ENCODE measurements around the gene PDXDC1.
A peak's percentile ranks its signal among the peaks of the same experiment; 100 is the strongest.
"Not testable (repeated sequence)": the region's sequence is repeated elsewhere in the genome, so short reads cannot be mapped to it uniquely, and the experiment has no call there.

The PDXDC1 gene

DNA sequence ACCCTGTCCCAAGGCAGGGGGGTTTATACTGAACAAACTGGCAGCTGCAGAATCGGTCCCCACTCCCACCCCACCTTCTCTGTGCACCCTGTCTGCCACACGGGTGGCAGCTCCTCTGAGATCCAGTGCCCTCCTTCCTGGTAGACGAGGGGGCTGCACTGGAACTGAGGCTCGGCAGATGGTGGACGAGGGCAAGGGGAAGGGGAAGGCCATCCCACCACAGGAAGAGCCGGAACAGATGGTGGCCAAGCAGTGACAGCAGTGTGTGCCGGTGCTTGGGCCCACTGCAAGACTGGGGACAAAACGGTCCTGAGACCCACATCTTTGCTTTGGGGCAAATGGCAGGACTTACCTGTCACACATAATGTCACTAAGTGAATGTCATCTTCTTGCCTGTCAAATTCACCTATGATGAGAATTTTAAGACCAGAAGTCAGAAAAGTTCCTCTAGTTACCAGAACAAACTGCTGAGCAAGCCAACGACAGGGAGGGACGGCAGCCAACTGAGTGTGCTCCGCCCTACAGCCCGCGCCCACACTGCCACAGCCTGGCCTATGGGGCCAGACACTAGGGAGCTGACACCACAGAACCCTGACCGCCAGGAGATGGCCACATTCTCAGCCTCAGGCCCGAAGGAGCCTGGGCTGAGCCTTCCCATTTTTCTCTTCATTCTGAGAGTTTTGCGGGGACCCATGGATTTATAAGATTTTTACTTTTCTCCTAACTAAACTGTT is 66.6 kb downstream of the PDXDC1 start:
- no peak for DNase-seq

DNA sequence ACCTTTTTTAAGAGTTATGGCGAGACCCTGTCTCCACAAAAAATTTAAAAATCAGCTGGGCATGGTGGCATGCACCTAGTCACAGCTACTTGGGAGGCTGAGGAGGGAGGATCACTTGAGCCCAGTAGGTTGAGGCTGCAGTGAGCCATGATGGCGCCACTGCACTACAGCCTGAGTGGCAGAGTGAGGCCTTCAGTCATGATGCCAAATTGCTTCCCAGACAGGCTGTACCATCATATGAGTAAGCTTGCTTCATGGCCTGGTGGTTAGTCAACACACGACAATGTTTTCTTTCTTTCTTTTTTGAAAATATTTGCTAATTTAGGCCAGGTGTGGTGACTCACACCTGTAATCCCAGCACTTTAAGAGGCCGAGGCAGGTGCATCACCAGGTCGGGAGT is 68.5 kb downstream of the PDXDC1 start:
- DNase-seq: no peak

DNA sequence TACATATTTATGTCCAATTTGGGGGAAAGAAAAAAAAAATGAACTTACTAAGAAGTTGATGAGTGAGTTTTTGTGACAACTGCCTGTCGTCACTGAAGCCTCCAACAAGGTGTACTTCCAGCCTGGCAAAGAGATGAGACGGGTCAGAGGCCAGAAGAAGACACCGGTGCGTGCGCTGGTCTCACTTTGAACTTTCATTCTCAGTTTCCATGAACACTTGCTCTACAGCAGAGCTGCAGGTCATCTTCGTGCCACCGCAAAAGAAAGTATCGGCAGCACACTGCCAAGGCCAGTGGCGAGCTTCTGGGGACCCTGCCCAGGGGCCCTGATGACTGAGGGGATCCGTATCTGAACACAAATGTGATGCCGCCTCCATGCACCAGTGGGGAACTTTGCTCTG is 69.5 kb downstream of the PDXDC1 start:
- DNase-seq: no peak

DNA sequence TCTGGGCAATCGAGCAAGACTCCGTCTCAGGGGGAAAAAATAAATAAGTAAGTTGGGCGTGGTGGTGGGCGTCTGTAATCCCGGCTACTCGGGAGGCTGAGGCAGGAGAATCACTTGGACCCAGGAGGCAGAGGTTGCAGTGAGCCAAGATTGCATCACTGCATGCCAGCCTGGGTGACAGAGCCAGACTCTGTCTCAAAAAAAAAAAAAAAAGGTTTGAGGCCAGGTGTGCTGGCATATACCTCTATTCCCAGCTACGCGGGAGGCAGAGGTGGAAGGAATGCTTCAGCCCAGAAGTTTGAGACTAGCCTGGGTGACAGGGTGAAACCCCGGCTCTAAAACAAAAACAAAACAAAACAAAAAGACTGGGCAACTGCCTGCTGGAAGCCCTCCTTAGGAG is 70.4 kb downstream of the PDXDC1 start:
- not testable (repeated sequence) for DNase-seq

DNA sequence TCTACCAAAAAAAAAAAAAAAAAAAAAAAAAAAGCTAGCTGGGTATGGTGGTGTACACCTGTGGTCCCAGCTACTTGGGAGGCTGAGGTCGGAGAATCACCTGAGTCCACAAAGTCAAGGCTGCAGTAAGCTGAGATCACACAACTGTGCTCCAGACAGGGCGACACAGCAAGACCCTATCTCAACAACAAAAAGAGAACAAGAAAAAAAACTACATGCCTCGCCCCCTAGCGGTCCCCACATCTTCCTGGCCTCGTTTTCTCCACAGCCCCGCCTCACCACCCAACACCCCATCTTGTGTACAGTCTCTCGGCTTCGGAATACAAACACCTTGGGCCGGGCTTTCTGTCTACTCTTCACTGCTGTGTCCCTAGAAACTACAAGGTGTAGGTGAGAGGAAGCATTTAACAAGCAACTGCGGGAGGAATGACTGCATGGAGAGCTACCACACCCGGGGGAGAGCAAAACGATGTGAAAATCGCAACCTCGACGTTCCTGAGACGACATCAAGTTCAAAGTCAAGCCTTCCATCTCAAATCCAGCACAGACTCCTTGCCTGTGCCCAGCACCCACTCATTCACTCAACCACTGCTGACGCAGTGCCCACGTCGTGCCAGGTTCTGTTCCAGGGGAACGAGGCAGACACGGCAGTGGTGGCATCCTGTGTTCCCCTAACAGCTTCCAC is 72.0 kb downstream of the PDXDC1 start:
- no peak for DNase-seq

DNA sequence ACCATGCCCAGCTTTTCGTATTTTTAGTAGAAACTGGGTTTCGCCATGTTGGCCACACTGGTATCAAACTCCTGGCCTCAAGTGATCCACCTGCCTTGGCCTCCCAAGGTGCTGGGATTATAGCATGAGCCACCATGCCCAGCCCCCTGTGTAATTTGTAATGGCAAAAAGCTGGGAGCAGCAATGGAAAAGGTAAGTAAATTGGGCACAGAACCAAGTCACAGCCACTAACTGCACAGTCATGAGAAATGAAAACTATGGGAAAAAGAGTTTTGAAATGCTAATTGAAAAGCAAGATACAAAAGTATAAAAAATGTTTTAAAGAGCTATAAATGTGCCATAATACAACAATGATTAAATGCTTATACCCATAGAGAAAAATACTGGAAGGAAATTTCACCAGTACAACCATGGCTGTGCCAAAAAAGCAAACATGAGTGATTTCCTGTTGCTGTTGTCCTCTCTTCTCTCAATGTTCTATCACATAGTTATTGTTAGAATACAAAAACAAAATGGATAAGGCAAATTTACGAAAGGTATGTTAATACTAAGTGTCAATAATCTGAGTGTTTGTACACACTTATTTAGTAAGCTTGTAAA is 74.9 kb downstream of the PDXDC1 start:
- no peak for DNase-seq

DNA sequence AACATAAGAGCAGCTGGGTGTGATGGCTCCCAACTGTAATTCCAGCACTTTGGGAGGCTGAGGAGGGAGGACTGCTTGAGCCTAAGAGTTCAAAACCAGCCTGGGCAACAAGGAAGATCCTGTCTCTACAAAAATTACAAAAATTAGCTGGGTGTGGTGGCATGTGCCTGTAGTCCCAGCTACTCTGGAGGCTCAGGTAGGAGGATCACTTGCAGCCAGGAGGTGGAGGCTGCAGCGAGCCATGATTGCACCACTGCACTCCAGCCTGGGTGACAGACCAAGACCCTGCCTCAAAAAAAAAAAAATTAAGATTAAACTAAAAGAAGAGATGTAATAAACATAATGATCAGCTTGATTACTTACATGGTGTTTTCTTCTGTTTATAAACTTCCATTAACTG is 75.6 kb downstream of the PDXDC1 start:
- not testable (repeated sequence) for DNase-seq

DNA sequence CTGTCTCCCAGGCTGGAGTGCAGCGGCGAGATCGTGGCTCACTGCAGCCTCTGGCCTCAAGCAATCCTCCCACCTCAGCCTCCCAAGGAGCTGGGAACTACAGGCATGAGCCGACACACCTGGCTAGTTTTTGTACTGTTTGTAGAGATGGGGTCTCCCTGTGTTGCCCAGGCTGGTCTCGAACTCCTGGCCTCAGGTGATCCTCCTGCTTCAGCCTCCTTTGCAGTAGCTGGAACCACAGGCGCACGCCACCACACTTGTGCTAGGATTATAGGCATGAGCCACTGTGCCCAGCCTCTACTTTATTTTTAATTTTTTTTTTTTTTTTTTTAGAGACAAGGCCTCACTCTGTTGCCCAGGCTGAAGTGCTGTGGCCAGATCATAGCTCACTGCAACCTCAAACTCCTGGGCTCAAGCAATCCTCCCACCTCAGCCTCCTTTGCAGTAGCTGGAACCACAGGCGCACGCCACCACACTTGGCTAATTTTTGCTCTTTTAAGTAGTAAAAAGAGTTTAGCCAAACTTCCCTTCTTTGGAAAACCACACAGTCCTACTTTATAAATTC is 76.6 kb downstream of the PDXDC1 start:
- no peak for DNase-seq

DNA sequence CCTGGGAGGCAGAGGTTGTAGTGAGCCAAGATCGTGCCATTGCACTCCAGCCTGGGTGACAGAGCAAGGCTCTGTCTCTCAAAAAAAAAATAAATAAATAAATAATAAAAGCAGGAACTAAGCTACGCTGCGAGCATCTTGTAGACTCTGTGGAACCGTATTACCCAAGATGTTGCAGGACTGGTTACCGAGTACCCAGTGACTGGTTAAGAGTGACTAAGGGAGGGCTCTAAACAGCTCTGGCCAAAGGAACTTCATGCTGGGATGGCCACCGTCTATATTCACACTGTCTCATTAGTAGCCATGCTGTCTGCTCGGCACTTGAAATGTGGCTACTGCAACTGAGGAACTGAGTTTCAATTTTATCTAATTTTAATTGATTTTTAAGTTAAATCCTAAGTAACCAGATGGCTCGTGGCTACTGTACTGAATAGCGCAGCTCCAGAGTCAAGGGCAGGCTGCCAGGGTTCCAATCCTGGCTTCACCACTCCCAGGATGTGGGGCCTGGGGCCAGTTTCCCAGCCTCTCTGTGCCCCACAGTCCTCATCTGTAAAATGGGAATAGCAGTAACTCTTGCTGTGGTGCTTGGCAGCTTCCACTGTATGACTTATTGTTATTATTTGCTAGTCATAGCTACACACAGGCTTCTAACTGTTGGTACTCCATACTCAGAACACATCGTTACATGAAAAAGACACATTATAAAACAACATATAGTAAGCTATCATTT is 78.1 kb downstream of the PDXDC1 start:
- DNase-seq: no peak

DNA sequence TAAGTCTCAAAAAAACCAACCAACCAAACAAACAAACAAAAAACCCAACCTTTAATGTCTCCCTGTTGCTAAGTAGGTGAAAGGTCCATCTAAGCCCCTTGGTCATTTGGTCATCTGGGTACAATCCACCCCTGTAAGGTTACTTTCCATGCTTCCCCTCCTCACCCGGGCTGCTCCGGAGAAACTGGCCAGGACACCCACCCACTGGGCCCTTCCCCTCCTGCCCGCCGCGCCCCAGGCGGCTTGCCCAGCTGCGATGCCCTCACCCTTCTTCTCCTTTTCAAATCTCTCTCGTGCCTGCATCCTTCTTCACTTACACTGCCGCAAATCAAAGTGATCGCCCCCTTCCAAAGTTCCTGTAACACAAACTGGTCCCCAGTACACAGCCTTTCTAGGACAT is 79.1 kb downstream of the PDXDC1 start:
- no peak for DNase-seq

DNA sequence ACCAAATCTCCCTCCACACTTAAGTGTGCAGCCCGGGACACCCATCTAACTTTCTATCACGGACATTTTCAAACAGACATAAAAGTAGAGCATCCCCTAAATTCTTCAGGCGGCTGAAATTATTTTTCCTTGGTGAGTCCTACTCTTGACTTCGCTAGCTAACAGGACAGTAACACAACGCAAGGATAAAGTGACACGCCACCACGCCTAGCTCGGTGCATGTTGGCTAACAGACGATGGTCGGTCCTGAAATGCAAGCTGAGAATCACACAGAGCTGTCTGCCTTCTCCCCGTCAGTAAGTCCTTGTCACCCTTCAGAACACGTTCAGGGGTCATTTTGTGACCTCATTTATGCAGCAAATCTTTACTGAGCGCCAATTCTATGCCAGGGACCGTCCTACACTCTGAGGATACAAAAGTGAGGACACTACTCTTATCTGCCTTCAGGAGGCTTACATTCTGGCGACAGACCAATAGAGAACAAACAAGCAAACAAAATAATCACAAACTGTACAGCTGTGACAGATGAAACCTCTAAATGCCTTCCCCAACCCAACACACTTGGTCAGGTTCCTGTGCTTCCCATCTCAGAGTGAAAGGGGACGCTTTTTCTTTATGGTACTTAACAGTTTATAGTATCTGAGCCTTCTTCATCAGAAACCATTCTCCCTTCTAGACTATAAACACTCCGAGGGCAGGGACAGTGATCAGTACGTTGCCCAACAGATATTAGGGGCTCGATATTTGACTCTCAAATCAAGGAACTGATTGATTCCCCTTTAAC is 79.7 kb downstream of the PDXDC1 start:
- DNase-seq: peak in 1 of 3 experiments; percentile 25

DNA sequence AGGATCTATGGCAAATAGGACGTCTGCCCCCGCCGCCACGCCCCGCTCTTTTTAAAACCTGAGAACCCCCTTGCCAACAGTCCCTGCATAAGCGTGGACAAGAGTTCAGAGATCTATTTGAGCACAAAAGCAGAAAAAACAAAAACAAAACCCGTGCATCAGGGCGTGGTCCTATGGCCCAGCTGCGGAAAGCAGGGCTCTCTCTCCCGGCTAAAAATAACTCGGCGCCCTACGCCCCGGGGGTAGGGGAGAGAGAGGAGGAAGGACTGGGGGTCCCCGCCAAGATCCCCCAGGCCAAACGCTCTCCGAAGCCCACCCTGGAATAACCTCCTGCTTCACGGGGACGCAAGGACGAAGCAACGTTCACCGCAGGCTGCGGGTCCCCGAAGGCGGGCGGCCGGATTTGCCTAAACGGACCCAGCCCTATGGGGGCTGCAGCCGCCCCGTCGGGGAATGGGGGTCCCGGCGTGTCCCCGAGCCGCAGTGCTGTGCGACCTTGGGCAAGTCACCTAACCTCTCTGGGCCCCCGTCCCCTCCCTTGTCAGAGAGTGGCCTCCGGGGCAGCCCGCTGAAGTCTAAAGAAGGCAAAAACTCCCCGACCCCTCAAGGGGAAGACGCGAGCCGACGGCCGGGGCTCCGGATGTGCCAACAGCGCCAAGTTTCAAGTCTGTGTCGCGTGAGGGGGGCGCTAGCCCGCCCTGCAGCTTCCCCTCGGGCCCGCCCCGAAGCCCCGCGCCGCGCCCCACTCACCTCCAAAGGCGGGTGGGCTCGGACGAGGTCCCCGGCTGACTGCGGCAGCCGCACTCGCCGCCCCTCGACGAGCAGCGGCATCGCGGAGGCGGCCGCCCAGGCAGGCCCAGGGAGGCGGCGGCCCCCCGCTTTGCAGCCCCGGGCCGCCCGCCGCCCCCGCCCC is 80.6 kb downstream of the PDXDC1 start:
- DNase-seq: peak in 2 of 3 experiments; percentile 27 to 41

DNA sequence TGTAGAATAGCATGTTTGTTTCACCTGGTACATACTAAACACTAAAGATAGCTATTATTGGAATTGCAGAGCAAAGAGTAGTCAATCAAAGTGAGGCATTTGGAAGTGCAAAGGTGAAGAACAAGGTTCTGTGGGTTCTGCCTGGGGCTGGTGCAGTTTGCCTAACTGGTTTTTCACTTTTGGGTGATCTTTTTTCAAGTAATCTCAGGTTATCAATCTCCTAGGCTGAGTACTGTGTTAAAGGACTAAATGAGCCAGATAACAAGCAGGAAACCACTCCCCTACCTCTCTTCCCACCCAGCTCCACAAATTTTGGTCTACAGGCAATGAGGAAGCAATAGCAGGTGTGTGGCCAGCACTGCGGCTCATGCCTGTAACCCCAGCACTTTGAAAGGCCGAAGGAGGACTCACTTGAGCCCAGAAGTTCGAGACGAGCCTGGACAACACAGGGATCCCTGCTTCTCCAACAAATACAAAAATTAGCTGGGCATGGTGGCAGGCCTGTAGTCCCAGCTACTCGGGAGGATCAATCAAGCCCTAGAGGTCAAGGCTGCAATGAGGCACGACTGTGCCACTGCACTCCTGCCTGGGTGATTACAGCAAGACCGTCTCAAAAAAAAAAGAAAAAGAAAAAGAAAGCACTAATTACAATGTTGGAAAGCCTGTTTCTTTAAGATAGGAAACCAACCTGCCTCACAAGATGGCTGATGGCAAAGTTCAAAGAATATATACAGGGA is 83.0 kb downstream of the PDXDC1 start:
- DNase-seq: no peak

DNA sequence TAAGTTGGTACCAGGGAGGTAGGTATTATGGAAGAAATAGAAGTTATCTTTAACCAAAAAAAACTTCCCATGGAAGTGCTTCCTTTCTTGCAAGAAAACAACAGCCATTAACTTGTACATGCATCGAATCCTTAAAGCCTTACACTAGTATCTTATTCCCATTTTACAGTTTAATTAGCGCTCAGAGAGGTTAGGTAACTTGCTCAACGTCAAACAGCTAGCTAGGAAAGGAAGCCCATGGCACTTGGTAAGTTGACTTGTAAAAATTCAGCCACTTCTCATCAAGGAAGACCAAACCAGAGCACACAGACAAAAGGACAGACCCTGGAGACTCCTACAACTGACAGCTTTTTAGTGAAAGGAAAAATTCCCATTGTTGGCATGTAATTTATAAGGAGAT is 84.5 kb downstream of the PDXDC1 start:
- no peak for DNase-seq

DNA sequence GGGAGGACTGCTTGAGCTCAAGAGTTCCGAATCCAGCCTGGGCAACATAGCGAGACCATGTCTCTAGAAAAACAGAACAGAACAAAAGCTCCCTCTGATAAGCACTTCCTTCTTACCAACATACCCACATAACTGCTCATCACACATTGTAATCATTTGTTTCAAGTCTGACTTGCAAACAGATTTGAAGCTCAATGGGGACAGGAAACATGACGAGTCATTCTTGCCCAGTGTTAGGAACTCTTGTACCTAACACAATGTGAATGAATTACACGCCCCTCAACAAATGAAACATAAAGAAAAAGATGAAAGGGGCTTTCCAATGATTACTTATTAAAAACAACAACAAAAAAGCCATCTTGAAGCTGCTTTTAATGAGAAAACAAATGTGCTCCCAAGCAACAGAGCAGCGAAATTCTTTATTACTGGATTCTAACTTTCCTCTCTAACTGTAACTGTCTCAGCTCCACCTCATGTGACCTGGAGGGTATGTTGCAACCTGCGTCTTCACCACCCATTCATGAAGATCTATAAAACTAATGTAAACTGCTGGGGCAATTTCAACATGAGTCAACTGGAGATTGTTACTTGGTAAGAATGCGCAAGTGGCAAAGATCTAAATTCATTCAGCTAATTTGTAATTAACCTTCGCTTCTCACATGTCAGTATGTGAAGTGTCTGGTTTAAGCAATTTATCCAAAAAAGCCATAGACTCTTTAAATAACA is 87.4 kb downstream of the PDXDC1 start:
- not testable (repeated sequence) for DNase-seq

DNA sequence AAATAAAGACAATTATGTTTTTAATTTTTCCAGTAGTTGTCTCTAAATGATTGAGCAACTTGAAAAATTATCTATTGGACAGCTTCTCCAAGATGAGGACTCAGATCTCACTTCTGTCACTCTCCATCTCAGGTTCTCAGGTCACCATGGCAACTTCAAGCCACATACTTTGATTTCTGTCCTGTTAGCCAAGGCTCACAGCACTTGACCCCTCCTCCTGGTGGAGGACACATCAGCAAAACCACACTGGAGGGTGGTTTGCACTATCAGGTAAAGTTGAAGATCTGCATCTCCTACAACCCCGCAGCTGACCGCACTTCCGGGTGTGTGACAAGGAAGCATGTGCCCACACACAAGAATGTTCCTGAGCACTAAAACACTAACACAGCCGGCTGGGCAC is 91.1 kb downstream of the PDXDC1 start:
- not testable (repeated sequence) for DNase-seq

DNA sequence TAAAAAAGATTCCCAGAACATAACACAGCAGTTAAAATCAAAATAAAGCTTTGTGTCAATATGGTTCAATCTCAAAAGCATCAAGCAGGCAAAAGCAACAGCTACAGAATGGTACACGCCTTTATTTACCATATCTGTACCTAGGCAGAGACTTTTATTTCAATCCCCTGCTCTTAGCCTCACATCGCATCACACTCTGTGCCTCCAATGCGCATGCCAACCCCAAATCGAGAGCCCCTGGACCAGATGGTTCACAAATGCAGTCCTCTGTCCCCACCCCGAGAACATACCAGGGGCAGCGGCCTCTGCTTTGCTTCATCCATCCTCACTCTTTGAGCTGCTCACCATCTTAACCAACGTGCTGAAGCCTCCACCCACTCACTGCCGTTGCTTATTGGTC is 91.9 kb downstream of the PDXDC1 start:
- not testable (repeated sequence) for DNase-seq

DNA sequence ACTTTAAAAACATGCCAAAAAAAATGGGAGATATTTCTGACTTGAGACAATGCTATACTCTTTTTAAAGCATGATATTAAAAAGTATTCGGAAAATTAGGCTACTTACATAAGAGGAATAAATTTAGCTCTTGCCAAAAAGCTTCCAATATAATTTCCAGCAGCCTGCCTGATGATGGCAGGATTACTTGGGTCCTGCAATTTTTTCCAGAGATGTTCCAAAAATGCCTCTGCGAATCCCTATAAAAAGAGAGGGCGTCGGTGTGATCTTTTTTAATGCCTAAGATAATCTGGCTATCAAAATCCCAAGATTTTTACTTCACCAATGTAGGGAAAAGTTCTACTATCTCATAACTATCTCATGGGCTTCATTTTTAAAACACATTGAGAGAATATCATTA is 96.2 kb downstream of the PDXDC1 start:
- DNase-seq: not testable (repeated sequence)

DNA sequence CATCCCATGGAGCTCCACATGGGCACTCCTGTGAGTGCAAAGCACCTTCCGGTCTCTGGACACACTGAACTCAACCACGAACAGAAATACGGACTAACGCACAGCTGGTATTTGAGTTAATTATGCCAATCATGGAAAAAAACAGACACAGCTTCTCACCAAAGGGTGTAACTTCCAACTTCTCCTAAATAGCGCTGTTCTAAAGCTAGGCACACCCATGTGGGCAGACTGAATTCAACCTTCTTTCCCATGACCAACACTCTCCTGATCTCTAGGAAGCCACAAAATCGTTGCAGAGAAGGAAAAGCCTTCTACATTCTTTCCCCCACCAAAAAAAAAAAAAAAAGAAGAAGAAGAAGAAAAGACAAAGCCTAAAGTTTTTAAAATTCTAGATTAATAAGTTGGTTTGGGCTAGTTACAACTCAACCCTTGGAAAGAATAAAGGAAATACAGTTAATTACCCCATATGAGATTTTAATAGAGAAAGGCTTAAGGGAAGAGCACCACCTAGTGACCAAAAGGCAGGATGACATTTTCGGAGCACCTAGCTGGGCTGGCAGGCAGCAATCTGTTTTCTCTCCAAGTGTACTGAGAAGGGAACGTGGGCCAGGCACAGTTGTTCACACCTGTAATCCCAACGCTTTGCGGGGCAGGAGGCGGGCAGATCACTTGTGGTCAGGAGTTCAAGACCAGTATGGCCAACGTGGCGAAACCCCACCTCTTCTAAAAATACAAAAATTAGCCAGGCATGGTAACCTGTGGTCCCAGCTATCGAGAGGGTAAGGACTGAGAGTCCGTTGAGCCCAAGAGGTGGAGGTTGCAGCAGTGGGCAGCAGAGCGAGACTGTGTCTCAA is 97.3 kb downstream of the PDXDC1 start:
- not testable (repeated sequence) for DNase-seq

Data from NCI-H1417 (cell line).